ENCODE results near the gene DDX39B.

DNA sequence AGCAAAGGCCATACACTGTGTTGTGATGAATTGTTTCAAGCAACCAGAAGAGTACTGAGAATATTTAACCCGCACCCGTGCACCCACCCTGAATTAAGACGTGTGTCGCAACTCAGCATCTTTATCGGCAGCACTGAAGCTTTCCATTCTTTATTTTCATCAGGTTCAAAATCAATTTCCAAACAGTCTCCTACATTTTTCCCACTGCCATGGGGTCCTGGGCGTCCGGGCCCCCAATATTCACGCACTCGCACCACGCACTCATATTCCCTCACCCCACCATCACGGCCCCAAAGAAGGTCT, 38.6 kb upstream of the DDX39B start:
- TF ChIP-seq, protein P1, sequence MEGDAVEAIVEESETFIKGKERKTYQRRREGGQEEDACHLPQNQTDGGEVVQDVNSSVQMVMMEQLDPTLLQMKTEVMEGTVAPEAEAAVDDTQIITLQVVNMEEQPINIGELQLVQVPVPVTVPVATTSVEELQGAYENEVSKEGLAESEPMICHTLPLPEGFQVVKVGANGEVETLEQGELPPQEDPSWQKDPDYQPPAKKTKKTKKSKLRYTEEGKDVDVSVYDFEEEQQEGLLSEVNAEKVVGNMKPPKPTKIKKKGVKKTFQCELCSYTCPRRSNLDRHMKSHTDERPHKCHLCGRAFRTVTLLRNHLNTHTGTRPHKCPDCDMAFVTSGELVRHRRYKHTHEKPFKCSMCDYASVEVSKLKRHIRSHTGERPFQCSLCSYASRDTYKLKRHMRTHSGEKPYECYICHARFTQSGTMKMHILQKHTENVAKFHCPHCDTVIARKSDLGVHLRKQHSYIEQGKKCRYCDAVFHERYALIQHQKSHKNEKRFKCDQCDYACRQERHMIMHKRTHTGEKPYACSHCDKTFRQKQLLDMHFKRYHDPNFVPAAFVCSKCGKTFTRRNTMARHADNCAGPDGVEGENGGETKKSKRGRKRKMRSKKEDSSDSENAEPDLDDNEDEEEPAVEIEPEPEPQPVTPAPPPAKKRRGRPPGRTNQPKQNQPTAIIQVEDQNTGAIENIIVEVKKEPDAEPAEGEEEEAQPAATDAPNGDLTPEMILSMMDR (IDR thresholded peaks at IDR 0.05 in 8 of 11, conservative IDR thresholded peaks at IDR 0.05 in 3 of 11), result no peak
- TF ChIP-seq POLR2A (IDR thresholded peaks at IDR 0.05), result no peak

Data from spleen (tissue), 7 donors.